Activated T-helper 1 cell treated with Interleukin-2 at 50 U/mL for 16 hours (primary cell): ENCODE results near the gene AGR3.

Experiments used
- DNase-seq: peaks from one replicate; pipeline ENCODE4 v3.0.0-alpha.2; 2020; ENCODE audit warnings: low read depth

AGR3 gene

DNA sequence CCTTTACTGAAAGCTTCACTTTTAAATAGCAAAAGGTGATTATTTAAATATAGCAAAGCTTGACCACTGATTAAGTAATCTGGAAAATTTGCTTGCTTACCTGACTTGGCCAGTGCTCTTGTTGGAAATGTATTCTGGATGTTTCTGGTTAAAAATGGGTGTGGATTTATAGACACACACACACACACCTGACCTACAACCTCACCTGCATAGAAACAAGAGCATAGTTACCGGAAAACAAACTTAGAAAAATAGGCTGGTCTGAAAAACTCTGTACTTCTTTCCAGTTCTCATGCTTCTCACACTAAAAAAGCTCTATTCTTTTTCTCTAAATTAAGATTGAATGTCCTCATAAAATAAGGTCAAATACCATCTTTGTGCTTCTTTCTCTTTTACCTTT is at the start of gene AGR3:
Gene AGR3 (minus strand): TSS at position 140 of the 400 bp plus-strand sequence. CDS start 3,365 bp downstream, outside the sequence.
- no peak for DNase-seq

- DNase-seq, result no peak
Measured at GRCh38 chr7:16930946-16931345, 49.2 kb upstream of the AGR3 start.

- DNase-seq, result no peak
Measured at GRCh38 chr7:16929146-16929762, 47.5 kb upstream of the AGR3 start.

DNA sequence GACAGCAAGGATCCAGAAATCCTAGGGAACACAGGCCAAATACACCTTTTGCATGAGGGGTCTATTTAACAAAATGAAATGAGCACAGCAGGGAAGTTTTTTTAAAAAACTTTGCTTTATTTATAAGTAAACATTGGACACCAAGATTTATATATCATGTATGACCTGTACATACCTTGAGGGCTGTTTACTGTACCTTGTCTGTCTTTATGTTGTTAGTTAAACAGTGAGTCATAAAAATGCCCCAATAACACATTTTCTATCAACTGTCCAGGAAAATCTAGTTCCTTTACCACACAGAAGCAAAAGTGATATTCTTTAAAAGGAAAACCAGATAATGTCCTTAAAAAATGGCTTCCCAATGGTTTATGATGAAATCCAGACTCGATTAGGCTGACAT is 45.1 kb upstream of the AGR3 start:
- no peak for DNase-seq

GRCh38 chr7:16926283-16926682 is 44.5 kb upstream of the AGR3 start:
- DNase-seq, result no peak

GRCh38 chr7:16925609-16926008 is 43.8 kb upstream of the AGR3 start:
- DNase-seq, result no peak

GRCh38 chr7:16923019-16923418 is 41.2 kb upstream of the AGR3 start:
- DNase-seq, result no peak

- no peak for DNase-seq
Measured at GRCh38 chr7:16921644-16922257, 40.0 kb upstream of the AGR3 start.

DNA sequence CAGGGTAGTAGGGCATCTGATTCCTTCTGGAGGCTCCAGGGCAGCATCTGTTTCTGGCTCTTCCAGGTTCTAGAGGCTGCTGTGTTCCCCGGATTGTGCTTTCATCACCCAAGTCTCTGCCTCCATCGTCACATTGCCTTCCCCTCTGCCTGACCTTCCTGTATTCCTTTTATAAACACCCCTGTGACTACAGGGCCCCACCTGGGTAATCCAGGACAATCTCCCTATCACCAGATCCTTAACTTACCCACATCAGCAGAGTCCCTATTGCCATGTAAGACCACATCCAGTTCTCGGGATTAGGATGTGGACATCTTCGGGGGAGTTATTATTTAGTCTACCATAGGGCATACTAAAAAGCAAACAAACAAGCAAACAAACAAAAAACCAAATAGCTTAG is 39.4 kb upstream of the AGR3 start:
- DNase-seq, result no peak

DNA sequence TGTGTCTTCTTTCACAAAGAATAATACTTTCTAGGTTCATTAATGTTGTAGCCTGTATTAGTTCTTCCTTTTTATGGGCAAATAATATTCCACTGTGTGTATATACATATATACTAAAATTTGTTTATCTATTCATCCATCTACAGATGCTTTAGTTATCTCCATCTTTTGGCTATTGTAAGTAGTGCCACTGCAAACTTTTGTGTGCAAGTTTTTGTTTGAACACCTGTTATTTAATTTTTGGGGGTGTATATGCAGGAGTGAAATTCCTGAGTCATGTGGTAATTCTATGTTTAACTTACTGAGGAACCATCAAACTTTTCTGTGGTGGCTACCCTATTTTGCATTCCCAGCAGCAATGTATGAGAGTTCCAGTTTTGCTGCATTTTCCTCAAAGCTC is 37.7 kb upstream of the AGR3 start:
- DNase-seq, result no peak

GRCh38 chr7:16918288-16918895 is 36.6 kb upstream of the AGR3 start:
- DNase-seq, result no peak

DNA sequence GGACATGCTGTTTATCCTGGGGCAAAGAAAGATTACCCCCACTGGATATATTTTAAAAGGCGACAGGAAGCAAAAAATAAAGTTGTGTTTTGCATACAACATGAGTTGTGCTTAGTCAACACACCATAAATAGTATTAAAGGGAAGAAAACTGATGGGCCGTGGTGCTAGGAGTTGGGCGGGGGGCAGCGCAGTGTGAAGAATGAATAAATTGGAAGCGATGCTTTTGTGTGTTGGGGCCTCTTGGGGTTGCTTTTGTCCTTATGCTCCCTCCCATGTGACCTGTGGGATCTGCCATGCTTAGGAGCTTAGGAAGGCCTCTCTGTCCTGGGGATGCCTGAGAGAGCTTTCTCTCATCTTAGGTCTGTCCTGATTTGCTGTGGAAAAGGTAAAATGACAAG is 35.0 kb upstream of the AGR3 start:
- DNase-seq, result no peak

DNA sequence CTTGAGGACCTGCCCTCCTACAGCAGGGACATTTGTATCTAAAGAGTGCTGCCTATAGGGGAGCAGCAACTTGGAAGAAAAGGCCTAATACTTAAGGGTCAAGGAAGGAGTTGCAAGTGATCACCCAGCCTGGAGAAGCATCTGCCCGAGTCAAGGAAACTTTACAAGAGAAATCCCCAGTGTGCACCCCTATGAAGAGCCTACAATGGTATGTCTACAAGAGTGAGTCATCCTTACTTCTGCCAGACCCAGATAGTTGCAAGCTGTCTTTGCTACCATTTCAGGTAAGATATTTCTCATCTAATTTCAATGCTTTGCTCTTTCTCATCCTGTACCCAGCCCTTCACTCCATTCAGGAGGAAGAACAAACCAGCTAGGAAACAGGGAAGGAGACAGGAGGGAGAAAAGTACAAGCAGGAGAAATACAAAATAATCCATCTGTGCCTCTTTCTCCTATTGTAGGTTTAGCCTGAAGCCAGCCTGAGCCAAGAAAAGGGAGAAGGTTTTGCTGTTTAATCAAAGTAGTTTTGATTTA is 34.4 kb upstream of the AGR3 start:
- no peak for DNase-seq

DNA sequence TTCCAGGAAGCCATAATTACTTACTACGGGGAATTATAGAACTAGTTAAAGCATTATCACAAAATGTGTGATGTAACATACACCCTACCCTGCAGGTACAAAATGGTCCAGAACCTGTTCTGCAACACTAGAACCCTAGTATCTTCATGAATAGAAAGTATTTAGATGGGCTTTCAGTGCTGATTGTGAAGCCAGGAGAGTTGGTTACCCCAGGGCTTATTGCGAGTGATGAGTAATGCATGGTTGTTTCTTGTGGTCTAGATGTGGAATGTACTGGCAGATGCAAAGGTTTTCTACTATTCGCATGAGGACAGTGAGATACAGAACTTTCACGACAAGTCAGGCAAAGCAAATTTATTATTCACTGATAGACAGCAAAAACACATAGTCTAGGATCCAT is 33.6 kb upstream of the AGR3 start:
- no peak for DNase-seq

- no peak for DNase-seq
Measured at GRCh38 chr7:16914771-16915170, 33.0 kb upstream of the AGR3 start.

DNA sequence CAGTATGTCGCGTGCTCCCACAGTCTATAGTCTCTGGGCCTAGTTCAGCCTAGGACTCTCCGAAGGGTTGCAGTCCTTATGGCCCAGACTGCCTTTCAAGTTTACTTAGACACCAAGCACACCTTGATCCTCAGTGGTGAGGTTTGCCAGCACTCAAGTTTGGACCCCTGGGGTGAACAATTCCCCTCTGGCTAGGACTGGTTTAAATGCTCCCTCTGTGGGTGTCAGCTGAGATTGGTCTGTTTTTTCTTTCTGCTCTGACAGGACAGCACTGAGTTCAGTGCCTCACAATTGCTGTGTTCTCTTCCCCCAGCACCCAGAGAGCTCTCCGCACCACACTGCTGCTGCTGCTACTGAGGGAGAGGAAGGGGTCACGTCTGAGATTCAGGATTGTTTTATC is 31.9 kb upstream of the AGR3 start:
- DNase-seq, result no peak

DNA sequence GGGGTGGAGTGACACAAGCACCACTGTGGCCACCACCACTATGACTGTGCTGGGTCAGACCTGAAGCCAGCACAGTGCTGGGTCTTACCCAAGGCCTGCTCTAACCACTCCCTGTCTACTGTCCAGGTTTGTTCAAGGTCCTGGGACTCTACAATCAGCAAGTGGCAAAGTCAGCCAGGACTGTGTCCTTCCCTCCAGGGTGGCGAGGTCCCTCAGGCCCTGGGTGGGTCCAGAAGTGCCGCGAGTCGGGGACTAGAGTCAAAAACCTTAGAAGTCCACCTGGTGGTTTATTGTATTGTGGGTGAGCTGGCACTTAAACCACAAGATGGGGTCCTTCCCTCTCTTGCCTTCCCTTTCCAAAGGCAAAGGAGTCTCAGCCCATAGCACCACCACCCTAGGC is 30.8 kb upstream of the AGR3 start:
- DNase-seq, result no peak

- DNase-seq, result no peak
Measured at GRCh38 chr7:16908561-16908960, 26.8 kb upstream of the AGR3 start.

DNA sequence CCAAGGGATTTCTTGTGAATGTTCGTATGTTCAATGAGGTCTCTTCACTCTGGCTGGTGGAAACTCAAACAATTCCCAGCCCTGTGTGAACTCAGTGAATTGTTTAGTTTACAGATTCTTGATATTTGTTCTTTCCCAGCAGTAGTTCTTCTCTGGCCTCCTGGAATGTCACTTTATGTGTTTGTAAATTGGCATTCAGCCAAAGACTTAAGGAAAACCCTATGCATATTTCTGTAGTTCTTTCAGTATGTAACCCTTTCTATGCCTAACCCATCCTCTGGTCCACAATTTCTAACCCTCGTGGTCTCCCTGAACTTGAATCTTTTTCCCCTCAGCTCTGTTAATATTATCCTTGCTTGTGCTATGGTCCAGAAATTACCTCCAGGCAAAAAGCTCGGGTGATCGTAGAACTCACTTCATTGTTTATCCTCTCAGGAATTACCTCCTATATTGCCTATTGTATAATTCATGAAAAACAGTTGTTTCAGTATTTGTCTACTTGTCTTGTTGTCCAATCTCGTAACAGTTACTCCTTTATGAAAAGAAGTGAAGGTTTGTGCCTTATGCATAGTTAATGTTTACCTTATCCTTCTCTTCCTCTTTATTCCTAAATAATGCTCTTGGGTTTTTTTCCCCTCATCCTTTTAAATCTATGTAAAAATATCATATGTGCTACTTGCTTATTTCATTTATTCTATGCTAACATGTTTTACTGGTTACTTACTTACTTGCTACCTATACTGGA is 23.7 kb upstream of the AGR3 start:
- no peak for DNase-seq

DNA sequence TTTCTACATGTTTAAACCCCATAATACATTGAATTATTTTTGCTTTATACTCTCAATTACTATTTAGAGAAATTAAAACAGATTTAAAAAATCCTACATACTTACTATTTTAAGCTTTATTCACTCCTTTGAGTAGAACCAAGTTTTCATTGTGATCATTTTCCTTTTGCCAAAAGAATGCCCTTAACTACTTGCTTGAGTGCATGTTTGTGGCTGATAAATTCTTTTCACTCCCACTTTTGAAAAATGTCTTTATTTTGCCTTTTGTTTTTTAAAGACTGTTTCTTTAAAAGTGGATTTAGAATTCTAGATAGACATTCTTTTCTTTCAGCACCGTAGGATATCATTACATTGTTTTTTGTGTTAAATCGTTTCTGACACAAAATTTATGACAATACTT is 22.3 kb upstream of the AGR3 start:
- no peak for DNase-seq

GRCh38 chr7:16900209-16900768 is 18.5 kb upstream of the AGR3 start:
- no peak for DNase-seq

- no peak for DNase-seq
Measured at GRCh38 chr7:16891874-16892643, 10.3 kb upstream of the AGR3 start.
